ENCODE results near the gene EPHB1. TPM values are rescaled to one million over a fixed set of nuclear protein-coding genes. Genes with fewer than 3 reads are reported as not detected.

The EPHB1 gene
- total RNA-seq, 1 donor from 2014 or later: 0.33 TPM

DNA sequence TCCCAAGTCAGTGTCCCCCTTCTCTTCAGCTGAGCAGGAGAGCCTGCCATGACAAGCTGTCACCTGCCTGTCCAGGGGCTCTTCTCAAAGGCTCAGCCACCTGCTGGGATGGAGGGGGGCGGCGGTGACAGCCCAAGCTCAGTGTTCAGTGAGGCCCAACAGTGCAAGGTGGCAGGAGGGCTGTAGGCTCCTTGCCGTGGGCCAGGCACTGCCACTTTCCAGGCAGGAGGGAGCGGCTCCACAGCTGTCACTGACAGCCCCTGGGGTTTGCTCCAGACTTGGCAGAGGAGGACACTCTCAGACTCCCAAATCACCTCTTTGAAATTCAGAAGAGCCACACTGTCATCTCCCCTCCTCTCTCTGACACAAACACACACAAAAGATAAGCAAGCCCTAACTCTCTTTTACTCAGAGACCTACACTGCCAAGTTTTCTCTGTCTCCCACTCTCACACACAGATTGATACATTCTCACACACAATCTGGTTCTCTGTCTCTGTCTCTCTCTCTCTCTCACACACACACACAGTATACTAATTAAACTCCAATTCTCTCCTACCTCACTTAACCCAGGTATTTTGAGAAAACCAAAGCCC lies 443.3 kb downstream of the EPHB1 start:
- no peak for DNase-seq (ENCODE audit: low read depth, low spot score)

DNA sequence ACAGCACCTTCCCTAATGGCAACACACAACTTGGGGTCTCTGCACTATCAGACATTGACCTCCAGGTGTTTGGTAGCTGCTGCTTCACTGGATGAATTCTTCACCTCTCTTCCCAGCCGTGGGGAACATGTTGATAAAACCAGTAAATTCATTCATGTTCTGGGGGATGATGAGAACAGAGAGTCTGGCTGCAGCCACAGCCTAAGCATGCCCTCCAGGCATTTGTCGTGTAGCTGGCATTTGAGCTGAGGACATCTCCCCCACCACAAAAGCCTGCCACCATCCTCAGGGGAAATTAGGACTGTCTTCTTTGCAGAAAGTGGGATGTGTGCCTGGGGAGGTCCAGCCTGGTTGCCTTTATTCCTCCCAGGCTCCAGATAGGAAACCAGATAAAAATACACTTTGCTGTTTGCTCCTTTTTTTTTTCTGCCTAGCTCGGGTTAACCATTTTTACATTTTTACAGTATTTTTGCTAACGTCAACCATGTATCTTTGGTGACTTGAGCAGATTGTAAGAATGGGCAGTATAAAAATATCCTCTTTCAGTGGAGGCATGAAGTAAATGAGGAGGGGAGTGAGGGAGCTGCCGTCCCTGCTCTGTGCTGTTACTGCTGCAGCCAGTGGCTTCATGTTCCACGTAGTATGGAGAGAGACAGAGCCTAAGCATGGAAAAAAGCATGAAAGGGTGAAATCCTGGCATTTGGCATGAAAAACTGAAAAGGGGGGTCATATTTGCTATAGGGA lies 444.0 kb downstream of the EPHB1 start:
- DNase-seq (ENCODE audit: low read depth, low spot score): no peak

DNA sequence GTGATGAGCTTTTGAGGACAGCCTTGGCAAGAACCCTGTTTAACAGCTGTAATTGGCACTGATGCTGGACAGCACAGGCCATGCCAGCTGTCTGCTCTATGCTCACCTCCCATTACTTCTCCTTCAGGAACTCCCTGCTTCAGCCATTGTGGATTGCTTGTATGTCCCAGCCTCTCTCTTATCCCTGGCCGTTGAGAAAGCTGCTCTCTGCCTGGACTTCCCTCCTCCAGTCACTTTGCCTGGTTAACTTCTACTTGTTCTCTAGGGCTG lies 444.5 kb downstream of the EPHB1 start:
- DNase-seq (ENCODE audit: low read depth, low spot score): no peak

DNA sequence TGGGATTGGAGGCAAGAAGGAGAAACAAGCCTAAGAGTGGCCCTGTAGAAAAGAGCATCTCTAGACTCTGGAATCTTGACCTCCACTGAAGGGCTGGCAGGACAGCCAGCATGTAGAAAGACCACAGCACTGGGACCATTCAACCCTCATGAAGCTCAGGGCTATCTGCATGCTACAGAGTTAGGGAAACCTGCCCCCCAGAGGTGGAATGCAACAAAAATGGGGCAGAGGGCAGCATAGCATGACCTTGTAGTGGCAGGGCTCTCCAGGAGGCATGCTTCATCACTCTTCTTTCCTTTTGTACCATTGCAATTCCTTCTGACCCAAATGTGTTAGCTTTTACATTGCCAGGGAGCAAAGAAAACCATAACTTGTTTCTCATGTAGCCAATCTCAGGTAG lies 445.4 kb downstream of the EPHB1 start:
- no peak for DNase-seq (ENCODE audit: low read depth, low spot score)

DNA sequence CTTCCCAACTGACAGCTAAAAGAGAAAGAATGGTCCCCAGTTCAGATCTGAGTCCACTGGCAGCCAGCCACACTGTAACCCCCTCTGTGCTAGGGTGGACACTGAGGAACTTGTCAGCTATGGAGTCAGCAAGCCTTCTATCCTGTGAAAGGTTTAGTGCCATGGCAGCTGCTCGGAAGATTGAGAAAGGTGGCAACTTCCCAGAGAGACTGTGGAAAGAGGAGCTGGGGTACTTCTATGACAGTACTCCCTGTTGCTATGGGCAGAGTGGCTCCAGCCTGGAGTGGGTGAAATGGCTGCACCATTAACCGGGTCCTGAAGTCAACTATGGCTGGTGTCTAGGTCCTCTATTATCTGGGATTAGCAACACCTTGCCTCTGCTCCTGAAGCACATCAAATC lies 447.2 kb downstream of the EPHB1 start:
- no peak for DNase-seq (ENCODE audit: low read depth, low spot score)

DNA sequence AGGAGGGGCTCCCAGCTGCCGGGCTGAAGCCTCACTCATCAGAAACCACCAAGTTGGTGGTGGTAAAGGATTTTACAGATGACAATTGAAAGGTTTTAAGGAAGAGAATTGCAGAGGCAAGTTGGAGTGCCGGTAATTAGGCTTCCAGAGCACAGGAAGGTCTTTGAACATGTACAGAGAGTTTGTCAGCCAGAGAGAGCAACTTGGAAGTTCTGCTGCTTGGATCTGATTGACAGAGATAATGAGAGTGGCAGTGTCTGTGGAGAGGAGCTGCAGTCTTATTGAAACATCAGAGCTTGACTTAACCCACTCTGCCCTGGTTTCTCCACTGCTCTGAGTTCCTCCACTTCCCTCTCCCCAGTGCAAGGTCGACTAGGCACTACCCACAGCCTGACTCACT lies 448.6 kb downstream of the EPHB1 start:
- no peak for DNase-seq (ENCODE audit: low read depth, low spot score)

DNA sequence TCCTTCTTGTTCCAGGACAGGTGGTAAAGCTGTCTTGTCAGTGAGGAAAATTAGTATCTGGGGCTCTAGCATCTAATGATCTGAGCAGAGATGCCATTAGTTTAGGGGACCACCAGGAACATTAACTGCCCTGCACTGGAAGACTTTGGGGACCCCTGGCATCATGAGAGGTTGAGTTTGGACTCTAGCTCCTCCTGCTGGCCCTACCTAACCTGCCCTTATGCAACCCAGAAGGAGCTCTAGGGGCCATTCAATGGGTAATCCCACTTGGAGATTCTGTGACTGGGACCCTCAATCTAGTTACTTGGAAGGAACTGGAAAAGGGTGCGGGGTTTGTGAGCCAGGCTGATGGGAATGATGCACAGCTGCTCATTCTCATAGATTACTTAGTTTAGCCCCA lies 451.0 kb downstream of the EPHB1 start:
- DNase-seq (ENCODE audit: low read depth, low spot score): no peak

DNA sequence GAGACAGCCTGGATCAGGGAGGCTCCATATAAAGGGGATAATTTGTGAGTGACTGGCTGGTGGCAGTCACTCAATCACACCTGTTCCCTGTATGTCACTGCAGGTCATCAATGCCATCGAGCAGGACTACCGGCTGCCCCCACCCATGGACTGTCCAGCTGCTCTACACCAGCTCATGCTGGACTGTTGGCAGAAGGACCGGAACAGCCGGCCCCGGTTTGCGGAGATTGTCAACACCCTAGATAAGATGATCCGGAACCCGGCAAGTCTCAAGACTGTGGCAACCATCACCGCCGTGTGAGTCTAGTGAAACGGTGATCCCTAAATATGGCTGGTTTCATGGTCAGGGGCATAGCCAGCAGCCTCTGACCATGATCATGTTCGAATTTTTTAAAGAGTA lies 453.2 kb downstream of the EPHB1 start:
- no peak for DNase-seq (ENCODE audit: low read depth, low spot score)

DNA sequence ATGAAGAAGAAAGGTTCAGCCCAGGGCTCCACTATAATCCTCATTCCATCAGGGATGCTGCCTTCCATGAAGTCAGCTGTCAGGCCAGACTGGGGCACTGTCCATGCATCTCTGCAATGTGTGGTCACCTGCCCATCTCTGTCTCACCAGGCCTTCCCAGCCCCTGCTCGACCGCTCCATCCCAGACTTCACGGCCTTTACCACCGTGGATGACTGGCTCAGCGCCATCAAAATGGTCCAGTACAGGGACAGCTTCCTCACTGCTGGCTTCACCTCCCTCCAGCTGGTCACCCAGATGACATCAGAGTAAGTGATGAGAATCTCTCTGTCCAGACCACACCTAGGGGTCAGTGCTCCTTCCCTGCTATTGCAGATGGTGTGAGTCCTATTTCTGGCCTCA lies 454.1 kb downstream of the EPHB1 start:
- DNase-seq (ENCODE audit: low read depth, low spot score): no peak

DNA sequence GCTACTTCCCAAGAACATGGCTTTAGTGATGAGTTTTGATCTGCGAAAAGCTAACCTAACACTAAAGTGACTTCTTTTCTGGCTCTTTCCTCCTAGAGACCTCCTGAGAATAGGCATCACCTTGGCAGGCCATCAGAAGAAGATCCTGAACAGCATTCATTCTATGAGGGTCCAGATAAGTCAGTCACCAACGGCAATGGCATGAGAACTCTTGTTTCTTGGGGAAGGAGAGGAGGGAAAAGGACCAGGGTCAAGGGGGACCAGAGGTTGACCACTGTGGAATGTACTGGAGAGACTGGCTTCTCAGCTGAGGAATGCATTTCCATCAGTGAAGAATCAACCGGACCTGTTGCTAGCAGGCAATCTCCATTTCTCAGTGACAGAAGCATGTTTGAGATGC lies 463.9 kb downstream of the EPHB1 start:
- DNase-seq (ENCODE audit: low read depth, low spot score): no peak

DNA sequence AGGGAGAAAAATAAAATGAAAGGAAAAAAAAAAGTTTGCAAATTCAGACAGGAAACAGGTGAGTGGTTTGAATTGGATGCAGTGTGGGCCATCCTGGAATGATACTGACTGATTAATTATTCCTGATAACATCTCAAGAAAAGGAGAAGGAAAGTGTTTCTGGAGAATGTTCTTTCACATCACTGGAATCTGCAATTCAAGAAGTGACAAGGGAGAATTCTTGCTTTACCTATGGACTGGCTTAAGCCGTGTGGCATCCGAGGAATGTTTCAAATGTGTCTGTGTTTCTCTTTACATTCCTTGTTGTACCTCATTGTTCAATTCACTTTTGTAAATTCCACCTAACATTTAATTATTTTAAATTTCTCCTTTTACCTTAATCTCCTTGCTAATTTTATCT lies 465.0 kb downstream of the EPHB1 start:
- DNase-seq (ENCODE audit: low read depth, low spot score): no peak

DNA sequence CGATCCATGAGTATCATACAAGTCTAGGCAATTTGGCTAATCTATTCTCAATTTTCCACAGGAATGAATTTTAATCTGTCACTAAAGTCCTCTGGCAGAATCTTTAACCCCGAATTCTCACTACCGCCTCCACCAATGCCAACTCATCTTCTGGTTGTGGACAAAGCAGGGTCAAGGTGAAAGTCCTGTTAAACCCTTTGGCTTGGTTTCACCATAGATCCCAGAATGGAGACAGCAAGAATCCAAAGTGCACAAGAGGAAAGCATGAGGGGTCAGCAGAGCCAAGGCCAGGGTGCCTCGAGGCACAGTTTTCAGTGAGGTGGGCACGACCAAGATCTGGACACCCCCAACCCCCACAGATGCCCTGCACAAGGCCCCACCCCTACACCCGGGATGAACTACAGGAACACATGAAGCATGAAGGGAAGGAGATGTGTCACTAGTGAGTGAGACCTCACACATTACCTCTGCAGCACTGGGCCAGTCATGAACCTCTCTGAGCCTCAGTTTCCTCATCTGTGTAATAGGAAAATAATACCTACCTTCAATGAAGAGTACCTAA lies 466.2 kb downstream of the EPHB1 start:
- DNase-seq (ENCODE audit: low read depth, low spot score): no peak

DNA sequence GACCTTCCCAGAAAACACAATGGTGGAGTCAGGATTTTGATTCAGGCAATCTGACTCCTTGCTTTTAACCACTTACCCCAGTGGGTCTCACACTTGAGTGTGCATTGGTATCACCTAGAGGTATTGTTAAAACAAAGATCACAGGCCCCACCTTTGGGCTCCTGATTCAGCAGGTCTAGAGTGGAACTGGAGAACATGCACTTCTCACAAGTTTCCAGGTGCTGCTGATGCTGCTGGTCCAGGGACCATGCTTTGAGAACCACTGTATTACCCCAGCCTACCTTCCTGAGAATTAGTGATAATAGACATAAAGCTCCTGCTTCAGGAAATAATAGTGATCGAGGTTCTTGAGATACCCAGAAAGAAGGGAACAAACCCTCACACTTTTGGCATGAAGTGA lies 466.9 kb downstream of the EPHB1 start:
- DNase-seq (ENCODE audit: low read depth, low spot score): no peak

DNA sequence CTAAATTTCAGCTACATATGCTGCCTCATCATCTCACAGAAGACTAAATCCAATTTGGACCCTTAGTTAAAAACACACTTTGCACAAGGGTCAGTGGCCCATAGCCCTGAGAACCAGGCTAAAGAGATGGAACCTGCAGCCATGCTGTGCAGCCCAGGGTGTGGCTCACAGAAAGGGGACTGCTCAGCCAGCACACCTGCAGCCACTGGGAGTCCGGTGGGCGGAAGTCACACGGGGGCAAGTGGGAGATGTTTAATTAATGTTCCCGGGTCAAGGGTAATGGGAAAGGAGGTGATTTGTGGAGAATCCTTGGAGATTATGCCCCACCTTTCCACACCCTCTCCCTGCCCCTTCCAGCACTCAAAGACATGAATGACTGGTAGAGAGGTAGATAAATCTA lies 467.4 kb downstream of the EPHB1 start:
- DNase-seq (ENCODE audit: low read depth, low spot score): no peak

DNA sequence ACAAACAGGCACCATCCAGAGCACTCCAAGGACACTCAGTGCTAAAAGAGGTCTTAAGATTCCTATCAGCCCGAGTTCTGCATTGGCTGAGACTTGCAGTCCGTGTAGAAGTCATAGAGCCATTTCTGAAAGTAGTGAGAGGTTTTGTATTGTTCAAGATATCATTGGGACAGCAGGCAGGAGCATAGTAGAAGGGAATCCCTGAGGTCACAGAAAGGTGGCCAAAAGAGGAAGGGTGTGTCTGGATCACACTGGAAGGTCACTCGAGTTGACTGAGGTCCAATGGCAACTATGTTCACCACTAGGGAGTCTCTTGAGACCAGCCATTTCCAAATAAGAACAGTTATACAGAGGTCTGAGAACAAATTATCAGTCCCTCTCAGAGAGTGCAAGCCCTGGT lies 468.3 kb downstream of the EPHB1 start:
- DNase-seq (ENCODE audit: low read depth, low spot score): no peak

DNA sequence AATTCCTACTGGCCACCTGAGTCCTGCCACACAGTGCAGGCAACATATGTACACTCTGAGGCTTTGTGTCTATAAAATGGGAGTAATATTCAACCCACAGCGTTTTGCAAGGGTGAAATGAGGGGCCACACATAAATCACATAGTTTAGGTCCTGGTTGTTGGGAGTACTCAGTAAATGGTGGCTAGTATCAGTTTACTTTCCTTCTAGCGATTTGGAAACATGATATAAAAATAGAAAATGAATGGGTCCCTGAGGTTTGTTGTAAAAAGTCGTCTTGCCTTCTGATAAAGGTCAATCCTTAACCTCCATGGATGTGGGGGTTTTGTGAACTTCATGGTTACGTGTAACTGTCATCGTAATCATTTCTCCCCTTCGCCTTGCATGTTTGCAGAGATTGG lies 472.4 kb downstream of the EPHB1 start:
- DNase-seq (ENCODE audit: low read depth, low spot score): no peak

DNA sequence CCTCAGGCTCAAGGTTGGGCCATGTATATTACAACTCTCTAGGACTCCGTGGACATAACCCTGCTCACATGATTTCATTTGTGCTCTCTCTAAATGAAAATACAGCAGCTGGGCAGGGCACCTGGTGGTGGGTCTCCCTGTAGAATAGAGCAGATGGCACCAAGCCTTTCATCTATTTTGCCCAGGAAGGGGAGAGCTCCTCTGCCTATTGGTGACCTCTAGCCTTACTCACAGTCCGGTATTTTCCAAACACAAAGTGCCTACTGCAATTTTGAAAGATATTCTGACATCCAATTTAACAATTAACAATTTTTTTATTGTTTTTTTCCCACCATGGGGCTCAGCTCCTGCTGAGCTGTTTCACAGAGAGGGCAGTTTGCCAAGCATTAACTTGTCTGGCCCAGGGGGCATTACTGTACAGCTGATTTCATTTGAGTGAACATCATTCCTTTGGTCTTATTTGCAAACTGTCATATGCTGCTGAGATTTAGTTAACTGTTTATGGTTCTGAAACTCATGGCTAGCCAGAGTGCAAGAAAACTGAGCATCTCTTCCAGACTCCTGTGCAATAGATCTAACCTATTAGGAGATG lies 474.0 kb downstream of the EPHB1 start:
- no peak for DNase-seq (ENCODE audit: low read depth, low spot score)

DNA sequence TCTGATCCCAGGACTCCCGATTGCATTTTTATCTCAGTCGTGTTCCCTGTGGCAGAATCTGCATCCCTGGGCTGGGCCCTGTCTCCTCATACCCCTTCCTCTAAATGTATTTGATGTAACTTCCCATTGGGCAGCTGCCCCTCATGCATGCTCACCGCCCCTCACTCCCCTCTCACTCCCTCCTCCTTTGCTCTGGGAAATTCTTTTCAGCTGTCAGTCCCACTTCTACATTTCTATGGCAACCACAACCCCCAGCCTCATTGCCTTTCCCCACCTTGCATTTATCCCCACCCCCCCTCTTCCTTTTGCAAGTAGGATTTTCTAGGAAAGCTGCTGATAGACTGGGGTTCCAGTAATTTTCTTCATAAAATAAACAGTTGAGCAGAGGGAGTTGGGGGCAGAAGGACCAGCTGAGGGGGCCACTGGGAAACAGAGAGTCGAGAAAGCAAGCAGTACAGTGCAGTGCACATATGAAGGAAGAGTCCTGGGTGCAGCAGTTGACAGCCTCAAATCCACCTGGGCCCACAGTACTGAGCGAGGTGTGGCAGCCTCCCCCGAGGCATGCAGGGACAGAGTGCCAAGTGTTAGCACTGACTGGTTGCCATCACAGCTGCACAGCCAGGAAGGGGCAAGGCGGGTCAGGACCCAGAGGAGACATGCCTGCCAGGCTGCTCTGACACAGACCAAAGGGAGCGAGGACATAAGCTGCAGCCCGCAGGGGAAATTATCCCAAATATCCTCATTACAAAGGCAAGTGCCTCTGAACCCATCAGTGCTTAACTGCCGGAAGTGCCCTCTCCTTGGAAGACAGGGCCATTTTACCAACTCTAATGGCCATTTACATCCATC lies 476.3 kb downstream of the EPHB1 start:
- no peak for DNase-seq (ENCODE audit: low read depth, low spot score)

DNA sequence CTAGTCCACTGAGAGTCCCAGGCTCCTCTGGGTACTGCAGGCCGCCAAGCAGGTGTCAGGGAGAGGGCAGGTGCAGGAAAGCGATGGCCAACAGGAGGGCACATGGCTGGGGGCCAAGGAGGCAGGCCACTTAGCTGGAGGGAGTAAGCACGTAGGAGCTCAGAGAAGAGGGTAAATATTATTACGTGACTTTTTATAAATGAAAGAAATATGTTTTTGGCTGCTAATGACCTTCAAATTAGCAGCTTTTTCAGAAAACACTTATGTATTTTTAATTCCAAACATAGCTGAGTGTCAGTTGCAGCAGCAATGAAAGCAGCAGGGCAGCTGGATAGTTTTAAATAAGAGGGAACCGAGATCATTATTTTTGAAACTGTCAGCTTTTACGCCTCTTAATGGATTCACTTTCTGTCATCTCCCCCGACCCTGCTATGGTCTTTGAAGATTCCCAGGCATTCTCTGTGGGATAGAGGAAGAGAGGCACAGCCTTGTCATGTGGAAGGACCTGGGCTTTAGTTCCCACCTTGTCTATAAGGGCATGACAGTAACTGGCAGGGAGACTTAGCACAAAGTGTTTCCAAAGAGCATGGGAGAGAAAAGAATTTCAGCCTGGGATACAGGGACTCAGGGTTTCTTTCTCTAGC lies 477.1 kb downstream of the EPHB1 start:
- DNase-seq (ENCODE audit: low read depth, low spot score): no peak

DNA sequence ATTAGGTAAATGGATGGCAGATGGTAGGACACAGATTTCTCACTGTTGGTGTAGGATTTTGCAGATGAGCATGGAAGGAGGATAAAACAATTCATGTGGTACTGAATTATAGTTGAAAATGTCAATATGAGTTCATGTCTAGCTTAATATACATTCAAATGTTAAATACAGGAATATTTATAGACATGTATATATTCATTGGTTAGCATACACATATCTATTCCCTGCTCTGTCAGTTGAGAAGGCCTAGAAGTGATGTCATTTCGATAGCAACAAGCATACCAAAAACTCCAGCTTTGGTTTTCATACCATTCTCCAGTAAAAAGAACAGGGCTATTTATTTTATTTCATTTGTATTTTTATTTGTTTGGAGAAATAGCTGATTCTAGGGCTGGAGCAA lies 497.1 kb downstream of the EPHB1 start:
- DNase-seq (ENCODE audit: low read depth, low spot score): no peak

DNA sequence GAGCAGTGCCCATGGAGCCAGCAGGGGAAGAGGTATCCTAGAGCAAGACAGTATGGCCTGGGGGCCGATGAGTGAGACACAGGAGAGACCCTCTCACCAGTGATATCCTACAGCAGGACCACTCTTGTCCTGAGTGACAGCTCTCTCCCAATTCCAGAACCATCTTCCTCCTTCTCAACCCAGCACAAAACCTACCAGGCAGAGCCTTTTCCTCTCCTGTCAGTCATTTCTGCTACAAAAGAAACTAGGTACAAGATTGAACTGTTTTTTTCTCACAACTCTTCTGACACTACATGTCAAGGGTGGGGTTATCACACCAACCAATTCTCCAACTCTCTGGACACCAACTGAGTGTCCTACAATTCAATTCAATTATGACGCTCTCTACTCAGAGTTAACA lies 506.6 kb downstream of the EPHB1 start:
- DNase-seq (ENCODE audit: low read depth, low spot score): no peak

DNA sequence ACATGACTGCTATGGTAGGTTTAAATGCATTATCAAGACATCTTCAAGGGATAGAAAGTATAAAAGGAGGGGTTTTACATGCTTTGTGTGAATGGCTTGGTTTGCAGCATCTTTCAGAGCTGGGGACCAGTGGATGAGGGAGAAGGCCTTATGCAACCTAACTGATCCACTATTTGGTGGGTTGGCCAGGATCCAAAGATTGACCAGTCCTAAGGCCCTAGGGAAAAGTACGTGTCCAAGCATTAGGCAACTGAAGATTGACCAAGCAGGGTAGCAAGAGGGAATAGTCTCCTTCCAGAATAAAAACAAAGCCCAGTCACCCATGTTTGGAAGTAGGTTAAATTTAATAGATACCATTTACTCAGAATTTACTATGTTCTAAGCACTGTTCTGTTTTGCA lies 509.3 kb downstream of the EPHB1 start:
- no peak for DNase-seq (ENCODE audit: low read depth, low spot score)
